K562 (cell line): ENCODE data around the gene PARD6A. TPM values are rescaled to one million over a fixed set of nuclear protein-coding genes. Genes with fewer than 3 reads are reported as not detected.

Source experiments
- ATAC-seq: fragments of 200-7000 bp; cut with Tn5 transposase; 3 replicates; pipeline ENCODE4 v1.9.1; 2020; ENCODE audit warnings: moderate library complexity
- BruUV-seq: library from RNA; stranded (reverse); fragments of 400-500 nt; replicated peaks from 2 replicates; lab custom pipeline; 2021; lab: Mats Ljungman, UMichigan
- CTCF ChIA-PET: fragments of 300-600 bp; formaldehyde crosslinking; extraction: SDS; loops from one replicate; lab custom pipeline; 2021; ENCODE audit warnings: low intra/inter-chr PET ratio; lab: Yijun Ruan, JAX
- POLR2A ChIA-PET: fragments of 300-600, 350-650 bp; sonication (Branson Sonifier 250); formaldehyde crosslinking; extraction: SDS; loops from one replicate; lab custom pipeline; 2021; ENCODE audit warnings: antibody characterized with exemption, inconsistent platforms; lab: Yijun Ruan, JAX
- DNase-seq, 4 experiments: peaks; one replicate each; pipeline versions ENCODE4 v3.0.0 to v3.0.0-alpha.2; 2011 to 2018; ENCODE audit warnings: low spot score in 3 of 4, mixed read lengths in 3 of 4; ENCODE audit errors: extremely low read depth in 1 of 4
- FAIRE-seq: peaks from 2 replicates; lab custom pipeline; 2011; peaks lifted over from hg19 to GRCh38; lab: Jason Lieb, UNC
- H2AFZ ChIP-seq: 2 replicates; pipeline ENCODE4 v1.6.0; 2011; ENCODE audit warnings: low read depth, low read length, control low read depth, inconsistent platforms
- H3K27ac ChIP-seq: fragments of 200-600 bp; 3 replicates; pipeline ENCODE4 v1.8.0; 2011; ENCODE audit warnings: low read depth, mild to moderate bottlenecking, control low read depth, inconsistent platforms, low read length, moderate library complexity, mixed read lengths; ENCODE audit errors: extremely low read depth
- H3K27me3 ChIP-seq, 2 experiments: fragments of 300-600 bp in 1 of 2; 2 replicates in 1 of 2; 3 replicates in 1 of 2; pipeline versions ENCODE4 v1.6.0 to v1.8.0; 2011; ENCODE audit warnings: inconsistent platforms in 2 of 2, low read length in 2 of 2, mild to moderate bottlenecking in 1 of 2, mixed read lengths in 1 of 2, moderate library complexity in 1 of 2; ENCODE audit not compliant: control insufficient read depth in 2 of 2, insufficient read depth in 2 of 2
- H3K36me3 ChIP-seq: fragments of 300-600 bp; 3 replicates; pipeline ENCODE4 v1.8.0; 2011; ENCODE audit warnings: mild to moderate bottlenecking, low read length, inconsistent platforms; ENCODE audit not compliant: control insufficient read depth, insufficient read depth
- H3K4me1 ChIP-seq, 2 experiments: fragments of 200-600 bp in 1 of 2; replicated peaks in 1 of 2; 2 replicates in 1 of 2; 3 replicates in 1 of 2; pipeline versions ENCODE4 v1.5.1 to v1.8.0; 2011; ENCODE audit warnings: inconsistent platforms in 2 of 2, low read length in 2 of 2, mild to moderate bottlenecking in 1 of 2, mixed read lengths in 1 of 2, moderate library complexity in 1 of 2; ENCODE audit not compliant: control insufficient read depth in 2 of 2, insufficient read depth in 2 of 2
- H3K4me2 ChIP-seq: 2 replicates; pipeline ENCODE4 v1.6.1; 2011; ENCODE audit warnings: low read length, control low read depth, inconsistent platforms, mixed read lengths; ENCODE audit not compliant: insufficient read depth
- H3K4me3 ChIP-seq: fragments of 200-600 bp; sonication (generic), shearing (Covaris generic); 2 replicates; pipeline ENCODE4 v1.5.1; 2016; ENCODE audit warnings: control low read depth, inconsistent platforms
- H3K79me2 ChIP-seq: fragments of 200-600 bp; 3 replicates; pipeline ENCODE4 v1.8.0; 2011; ENCODE audit warnings: low read length, inconsistent platforms; ENCODE audit not compliant: control insufficient read depth, insufficient read depth
- H3K9ac ChIP-seq, 2 experiments: 2 replicates each; pipeline versions ENCODE4 v1.6.0 to v1.6.1; 2011; ENCODE audit warnings: low read depth in 2 of 2, low read length in 2 of 2, control low read depth in 1 of 2, inconsistent platforms in 1 of 2, mild to moderate bottlenecking in 1 of 2, mixed read lengths in 1 of 2; ENCODE audit not compliant: insufficient read depth in 1 of 2
- H3K9me1 ChIP-seq: one replicate; pipeline ENCODE4 v1.6.0; 2011; ENCODE audit warnings: inconsistent platforms, mild to moderate bottlenecking, low read length, moderate library complexity; ENCODE audit not compliant: control insufficient read depth, insufficient read depth
- H3K9me3 ChIP-seq: replicated peaks from 2 replicates; pipeline ENCODE4 v1.5.1; 2011; ENCODE audit warnings: low read depth, low read length, inconsistent platforms; ENCODE audit not compliant: control insufficient read depth, insufficient read depth
- H4K20me1 ChIP-seq: replicated peaks from 2 replicates; pipeline ENCODE4 v1.6.1; 2011; ENCODE audit warnings: low read length, inconsistent platforms, mixed read lengths; ENCODE audit not compliant: control insufficient read depth, insufficient read depth
- ATF7 ChIP-seq: fragments of 450-650 bp; IDR thresholded peaks from 2 replicates; pipeline ENCODE4 v1.7.1; 2014; ENCODE audit warnings: mild to moderate bottlenecking, moderate library complexity
- DMBX1 ChIP-seq: fragments of 250-450 bp; sonication (Bioruptor Pico); IDR thresholded peaks from 2 replicates; pipeline ENCODE4 v1.8.0; 2022; ENCODE audit warnings: inconsistent platforms, mild to moderate bottlenecking, moderate library complexity, borderline replicate concordance
- E4F1 ChIP-seq: fragments of 250-450 bp; sonication (Bioruptor Pico); IDR thresholded peaks from 2 replicates; pipeline ENCODE4 v1.5.0; 2021; ENCODE audit warnings: mild to moderate bottlenecking, borderline replicate concordance
- ETV5 ChIP-seq: sonication (generic); formaldehyde crosslinking; IDR thresholded peaks from 2 replicates; pipeline ENCODE4 v1.4.0; 2020; ENCODE audit warnings: low read depth, mild to moderate bottlenecking, missing genetic modification reagents
- IRF1 ChIP-seq: sonication (generic); formaldehyde crosslinking; IDR thresholded peaks from 2 replicates; pipeline ENCODE4 v1.8.0; 2022; ENCODE audit warnings: missing genetic modification reagents, mild to moderate bottlenecking, borderline replicate concordance
- MAX ChIP-seq: sonication (generic); formaldehyde crosslinking; IDR thresholded peaks from 2 replicates; pipeline ENCODE4 v1.9.0; 2022; ENCODE audit warnings: mild to moderate bottlenecking, missing genetic modification reagents
- THRB ChIP-seq: fragments of 450-650 bp; formaldehyde crosslinking; conservative IDR thresholded peaks from 2 replicates; pipeline ENCODE4 v1.4.0; 2022; ENCODE audit warnings: mild to moderate bottlenecking, missing genetic modification characterization
- USF2 ChIP-seq: sonication (generic); formaldehyde crosslinking; IDR thresholded peaks from 2 replicates; pipeline ENCODE4 v1.5.0; 2020; ENCODE audit warnings: missing genetic modification reagents
- ZNF224 ChIP-seq: sonication (generic); formaldehyde crosslinking; IDR thresholded peaks from 2 replicates; pipeline ENCODE4 v1.8.0; 2022; ENCODE audit warnings: mild to moderate bottlenecking, missing genetic modification reagents
- ZSCAN32 ChIP-seq: fragments of 450-650 bp; formaldehyde crosslinking; IDR thresholded peaks from 2 replicates; pipeline ENCODE4 v1.4.0; 2020; ENCODE audit warnings: mild to moderate bottlenecking, moderate library complexity
- WGBS: fragments of 100-300 bp; shearing (Covaris generic); methylation state at CpG from one replicate; pipeline ENCODE4 v1.1.6; 2016; ENCODE audit warnings: low coverage, mixed read lengths; ENCODE audit not compliant: insufficient coverage; ENCODE audit errors: missing lambda C conversion rate; 5-methylcytosine and 5-hydroxymethylcytosine counted together
- in situ Hi-C: fragments of 300-500 bp; cut with MboI; formaldehyde crosslinking; loops from 4 replicates; pipeline ENCODE4 v1.15.0; 2018; ENCODE audit warnings: inconsistent platforms, mixed read lengths
- intact Hi-C: fragments of 100-400 bp; cut with micrococcal nuclease; formaldehyde crosslinking; loops from 2 replicates; pipeline ENCODE4 v1.14.2; 2022
- polyA plus RNA-seq, 8 experiments: library from polyadenylated mRNA; depleted of rRNA in 4 of 8; stranded (reverse) in 5 of 8; unstranded in 3 of 8; fragments of >200 nt; fragmentation: Nextera tagmentation in 2 of 8; fragmentation: Illumina TruSeq in 1 of 8; extraction: Ambion mirVana in 2 of 8; extraction: Trizol in 1 of 8; gene quantifications; 2 replicates each; pipeline versions ENCODE4 v1.2.1 to v1.2.3, GENCODE V29; 2011 to 2014; ENCODE audit warnings: inconsistent platforms in 1 of 8, missing spikeins in 1 of 8
- total RNA-seq, 7 experiments: library from RNA; depleted of rRNA in 6 of 7; stranded (reverse); fragments of >200 nt in 6 of 7; fragmentation: Illumina TruSeq in 2 of 7; extraction: Trizol in 2 of 7; gene quantifications; 2 replicates each; pipeline versions ENCODE4 v1.2.1 to v1.2.3, GENCODE V29; 2011 to 2021; ENCODE audit warnings: low replicate concordance in 1 of 7

The PARD6A gene
- total and polyA plus RNA-seq, 9 of the 15 experiments (the other 6 are each of a cell fraction or from before 2014, with no cell fraction given) = 0.04 to 2.0 (median 0.44) TPM

GRCh38 chr16:67701420-67701819 lies 40.7 kb downstream of the PARD6A start:
- Histone ChIP-seq H3K36me3 (peaks cover 8% of the 10 kb centered on the region; the same call in 1 of the 3 replicates), H3K4me2 (no peak overlapping the region), H3K27me3 (no peaks in the 10 kb centered on the region), H3K9me3 (peaks cover 3% of the 10 kb centered on the region), H2AFZ (no peak overlapping the region), H3K4me1 (no peaks in the 10 kb centered on the region), H4K20me1 (no peaks in the 10 kb centered on the region), H3K27ac (no peak overlapping the region), H3K9ac (no peak overlapping the region), H3K4me3 (no peak overlapping the region), H3K9me1 (no peaks in the 10 kb centered on the region), H3K79me2 (no peaks in the 10 kb centered on the region)
- in situ Hi-C loops (no loop called here), intact Hi-C loops (no loop called here)
- BruUV-seq = no TSS peak
- ChIA-PET POLR2A (no interaction called here), CTCF (interaction anchor here (0.7 kb wide), 1 partner anchor 205 kb away, joined by 3 read pairs; no protein-coding TSS in a partner anchor)
- TF ChIP-seq ZNF224 (CRISPR knock-in tag) = no peak
- TF ChIP-seq ETV5 = no peak
- no peak for TF ChIP-seq ATF7
- no peak for TF ChIP-seq IRF1 (CRISPR knock-in tag)
- TF ChIP-seq E4F1 (CRISPR knock-in tag) = no peak
- no peak for TF ChIP-seq DMBX1
- no peak for TF ChIP-seq ZSCAN32 (CRISPR knock-in tag)
- no peak for TF ChIP-seq THRB
- no peak for TF ChIP-seq USF2 (CRISPR knock-in tag)
- TF ChIP-seq MAX (CRISPR knock-in tag) = no peak
- DNase-seq = no peak
- FAIRE-seq = no peak
- WGBS = 91% methylated on average over 1 of the region's 1 CpG
- ATAC-seq = no peak
